ENCODE data around the gene RCOR3. TPM values are rescaled to one million over a fixed set of nuclear protein-coding genes. Genes with fewer than 3 reads are reported as not detected.
"Not testable (repeated sequence)": the region's sequence is repeated elsewhere in the genome, so short reads cannot be mapped to it uniquely, and the experiment has no call there.

The RCOR3 gene
- total RNA-seq, 1 donor from 2014 or later, result 14.2 TPM

DNA sequence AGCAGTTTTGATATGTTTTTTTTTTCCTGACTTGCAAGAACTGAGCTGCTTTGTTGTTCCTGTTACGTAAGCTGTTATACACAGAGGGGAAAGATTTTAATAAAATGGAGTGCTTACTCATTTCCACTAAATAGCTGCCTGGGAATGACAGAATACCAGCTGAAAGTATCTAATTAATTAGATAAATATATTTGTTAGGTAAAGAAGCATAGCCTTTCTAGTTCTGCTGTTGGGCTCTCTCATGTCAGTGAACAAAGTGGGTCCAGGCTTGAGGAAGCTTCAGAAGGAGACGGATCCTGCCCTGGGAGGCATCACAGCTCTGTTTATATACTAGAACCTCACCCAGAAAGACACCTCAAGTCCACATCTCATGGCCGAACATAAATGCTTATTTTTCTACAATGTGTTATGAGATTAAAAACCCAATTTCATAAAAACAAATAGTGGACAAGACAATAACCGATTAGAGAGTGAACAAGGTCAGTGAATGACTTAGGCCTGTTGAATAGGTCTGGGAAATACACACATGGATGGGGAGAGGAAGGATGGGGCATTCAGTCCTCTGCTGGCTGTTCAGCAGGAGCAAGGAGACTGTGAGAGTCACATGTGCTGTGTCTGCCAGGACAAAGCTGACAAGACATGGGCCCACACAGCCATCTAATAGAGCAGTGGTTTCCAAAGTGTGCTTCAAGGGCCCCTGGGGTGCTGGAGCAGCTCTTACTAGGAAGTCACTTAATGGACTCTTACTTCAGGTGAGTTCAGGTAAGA is 88.1 kb downstream of the RCOR3 start:
- no peak overlapping the region for H3K4me3 ChIP-seq (ENCODE audit: low read depth, low read length)
- DNase-seq (ENCODE audit: low read depth), result no peak
- no peak for TF ChIP-seq CTCF (conservative IDR thresholded peaks at IDR 0.05; ENCODE audit: low read depth, low read length)

DNA sequence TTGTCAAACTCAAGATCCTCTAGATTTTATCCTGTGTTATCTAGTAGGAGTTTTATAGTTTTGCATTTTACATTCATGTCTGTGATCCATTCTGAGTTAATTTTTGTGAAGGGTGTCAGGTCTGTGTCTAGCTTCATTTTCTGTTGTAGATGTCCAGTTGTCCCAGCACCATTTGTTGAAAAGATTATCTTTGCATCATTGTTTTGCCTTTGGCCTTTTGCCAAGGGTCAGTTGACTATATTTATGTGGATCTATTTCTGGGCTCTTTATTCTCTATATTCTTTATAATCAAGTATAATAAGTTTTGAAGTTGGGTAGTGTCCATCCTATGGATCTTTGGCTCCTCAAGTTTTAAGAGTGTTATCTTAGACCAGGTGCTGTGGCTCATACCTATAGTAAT is 89.4 kb downstream of the RCOR3 start:
- no peak for TF ChIP-seq CTCF (conservative IDR thresholded peaks at IDR 0.05; ENCODE audit: low read depth, low read length)
- no peak for DNase-seq (ENCODE audit: low read depth)
- H3K4me3 ChIP-seq (ENCODE audit: low read depth, low read length), result no peak overlapping the region

- no peak overlapping the region for H3K4me3 ChIP-seq (ENCODE audit: low read depth, low read length)
- no peak for TF ChIP-seq CTCF (conservative IDR thresholded peaks at IDR 0.05; ENCODE audit: low read depth, low read length)
- no peak for DNase-seq (ENCODE audit: low read depth)
Observed at GRCh38 chr1:211349741-211350140, 90.6 kb downstream of the RCOR3 start.

GRCh38 chr1:211352055-211352454 is 92.9 kb downstream of the RCOR3 start:
- H3K4me3 ChIP-seq (ENCODE audit: low read depth, low read length); DNase-seq (ENCODE audit: low read depth): not testable (repeated sequence)

DNA sequence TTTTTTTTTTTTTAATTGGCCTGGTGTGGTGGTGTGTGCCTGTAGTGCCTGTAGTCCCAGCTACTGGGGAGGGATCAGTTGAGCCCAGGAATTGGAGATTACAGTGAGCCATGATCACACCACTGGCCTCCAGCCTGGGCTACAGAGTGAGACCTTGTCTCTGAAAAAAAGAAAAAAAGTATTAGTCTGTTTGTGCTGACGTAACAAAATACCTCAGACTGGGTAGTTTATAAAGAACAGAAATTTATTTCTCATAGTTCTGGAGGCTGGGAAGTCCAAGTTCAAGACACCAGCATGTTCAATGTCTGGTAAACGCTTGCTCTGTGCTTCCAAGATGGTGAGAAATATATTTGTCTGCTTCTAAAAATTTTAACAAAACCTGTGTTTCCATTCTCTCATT is 93.3 kb downstream of the RCOR3 start:
- no peak for TF ChIP-seq CTCF (conservative IDR thresholded peaks at IDR 0.05; ENCODE audit: low read depth, low read length)
- DNase-seq (ENCODE audit: low read depth), result no peak
- H3K4me3 ChIP-seq (ENCODE audit: low read depth, low read length), result no peak overlapping the region

GRCh38 chr1:211352985-211353515 is 93.9 kb downstream of the RCOR3 start:
- TF ChIP-seq CTCF (conservative IDR thresholded peaks at IDR 0.05; ENCODE audit: low read depth, low read length), result peak; percentile 85
- DNase-seq (ENCODE audit: low read depth), result no peak
- no peak overlapping the region for H3K4me3 ChIP-seq (ENCODE audit: low read depth, low read length)

DNA sequence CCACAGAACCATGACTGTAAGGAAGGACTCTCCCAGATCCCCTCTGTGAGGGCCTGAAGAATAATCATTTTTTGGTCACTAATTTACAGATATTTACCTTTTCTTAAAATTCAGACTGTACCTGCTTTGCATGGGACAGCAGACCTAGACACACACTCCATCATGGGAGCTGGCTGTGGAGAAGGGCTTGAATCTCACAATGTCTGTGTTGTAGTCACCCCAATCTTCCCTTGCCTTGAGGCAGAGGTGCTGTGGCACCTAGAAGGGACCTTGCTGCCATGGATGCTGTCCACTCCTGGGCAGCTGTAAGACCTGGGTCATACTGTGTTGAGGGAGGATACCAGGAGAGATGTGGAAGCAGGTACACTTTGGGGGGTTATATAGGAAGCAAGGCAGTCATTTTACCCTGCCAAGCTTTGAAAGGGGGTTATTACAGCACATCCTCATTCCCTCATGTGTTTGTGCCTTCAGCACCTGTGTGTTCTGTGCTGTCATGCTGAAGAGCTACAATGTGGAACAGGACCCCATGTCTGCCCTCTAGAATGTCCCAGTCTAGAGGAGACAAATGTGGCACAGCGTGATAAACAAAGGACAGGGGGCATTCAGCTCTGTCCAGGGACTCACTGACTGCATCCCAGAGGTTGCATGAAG is 94.5 kb downstream of the RCOR3 start:
- DNase-seq (ENCODE audit: low read depth), result no peak
- TF ChIP-seq CTCF (conservative IDR thresholded peaks at IDR 0.05; ENCODE audit: low read depth, low read length), result no peak

More for the DNA sequence above, 94.5 kb downstream of the RCOR3 start:
- H3K4me3 ChIP-seq (ENCODE audit: low read depth, low read length), result no peak overlapping the region
